ENCODE measurements around the gene TTLL6.

DNA sequence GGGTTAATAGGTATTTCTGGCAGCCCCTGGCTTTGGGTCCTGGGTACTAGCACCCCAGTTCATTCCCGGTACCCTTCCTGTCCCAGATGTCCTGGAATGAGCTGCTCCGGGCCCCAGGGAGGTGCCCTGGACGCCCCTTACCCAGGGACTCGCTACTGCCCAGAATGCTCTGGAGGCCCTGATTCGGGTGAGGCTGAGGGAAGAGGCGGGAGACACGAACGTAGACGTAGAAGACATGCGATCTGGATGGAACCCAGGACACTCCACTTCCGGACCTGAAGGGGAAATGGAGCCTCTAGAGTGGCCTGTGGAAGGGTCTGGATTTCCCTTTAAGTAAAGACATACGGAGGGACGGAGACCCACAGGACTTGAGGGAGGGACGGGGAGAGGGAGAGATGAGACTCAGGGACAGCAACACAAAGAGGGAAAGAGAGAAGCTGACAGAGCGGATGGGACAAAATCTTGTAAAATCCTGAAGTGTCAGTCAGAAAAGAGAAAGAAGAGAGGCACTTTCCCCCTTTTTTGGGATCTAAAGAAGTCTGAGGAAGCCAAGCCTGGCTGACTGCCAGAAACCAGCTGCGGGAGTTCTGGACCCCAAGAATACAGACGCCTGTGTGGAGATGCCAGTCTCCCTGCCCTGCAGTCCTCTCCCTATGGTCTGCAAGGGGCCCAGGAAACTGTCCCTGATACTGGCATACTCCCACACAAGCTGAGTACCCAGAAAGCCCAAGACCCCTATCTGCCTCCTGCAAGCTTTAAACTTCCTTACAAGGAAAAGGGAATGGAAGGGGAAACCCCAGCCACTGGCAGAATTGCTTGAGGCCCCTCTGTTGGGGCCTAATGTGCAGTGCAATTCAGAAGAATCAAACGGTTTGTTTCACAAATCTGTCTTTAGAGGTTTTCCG lies 87.4 kb downstream of the TTLL6 start:
- TF ChIP-seq EZH2 (IDR thresholded peaks at IDR 0.05; ENCODE audit: insufficient read depth, poor library complexity, severe bottlenecking) (no peak), EZH2phosphoT487 (IDR thresholded peaks at IDR 0.05; ENCODE audit: insufficient read depth, low read depth) (no peak)
